M059J (cell line): ENCODE data around the gene MTMR11. TPM values are rescaled to one million over a fixed set of nuclear protein-coding genes. Genes with fewer than 3 reads are reported as not detected.
"Not testable (repeated sequence)": the region's sequence is repeated elsewhere in the genome, so short reads cannot be mapped to it uniquely, and the experiment has no call there.

ENCODE experiments used
- DNase-seq: peaks from one replicate; pipeline ENCODE4 v3.0.0-alpha.2; 2012; ENCODE audit warnings: low read depth
- total RNA-seq: library from RNA; depleted of rRNA; stranded (reverse); fragments of >200 nt; shearing (Covaris generic); gene quantifications from 2 replicates; pipeline ENCODE4 v1.2.3, GENCODE V29; 2014; rRNA removed

MTMR11 gene, protein sequence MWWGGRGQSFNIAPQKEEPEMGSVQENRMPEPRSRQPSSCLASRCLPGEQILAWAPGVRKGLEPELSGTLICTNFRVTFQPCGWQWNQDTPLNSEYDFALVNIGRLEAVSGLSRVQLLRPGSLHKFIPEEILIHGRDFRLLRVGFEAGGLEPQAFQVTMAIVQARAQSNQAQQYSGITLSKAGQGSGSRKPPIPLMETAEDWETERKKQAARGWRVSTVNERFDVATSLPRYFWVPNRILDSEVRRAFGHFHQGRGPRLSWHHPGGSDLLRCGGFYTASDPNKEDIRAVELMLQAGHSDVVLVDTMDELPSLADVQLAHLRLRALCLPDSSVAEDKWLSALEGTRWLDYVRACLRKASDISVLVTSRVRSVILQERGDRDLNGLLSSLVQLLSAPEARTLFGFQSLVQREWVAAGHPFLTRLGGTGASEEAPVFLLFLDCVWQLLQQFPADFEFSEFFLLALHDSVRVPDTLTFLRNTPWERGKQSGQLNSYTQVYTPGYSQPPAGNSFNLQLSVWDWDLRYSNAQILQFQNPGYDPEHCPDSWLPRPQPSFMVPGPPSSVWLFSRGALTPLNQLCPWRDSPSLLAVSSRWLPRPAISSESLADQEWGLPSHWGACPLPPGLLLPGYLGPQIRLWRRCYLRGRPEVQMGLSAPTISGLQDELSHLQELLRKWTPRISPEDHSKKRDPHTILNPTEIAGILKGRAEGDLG
- 6.1 and 8.3 TPM in 2 replicates for total RNA-seq

DNA sequence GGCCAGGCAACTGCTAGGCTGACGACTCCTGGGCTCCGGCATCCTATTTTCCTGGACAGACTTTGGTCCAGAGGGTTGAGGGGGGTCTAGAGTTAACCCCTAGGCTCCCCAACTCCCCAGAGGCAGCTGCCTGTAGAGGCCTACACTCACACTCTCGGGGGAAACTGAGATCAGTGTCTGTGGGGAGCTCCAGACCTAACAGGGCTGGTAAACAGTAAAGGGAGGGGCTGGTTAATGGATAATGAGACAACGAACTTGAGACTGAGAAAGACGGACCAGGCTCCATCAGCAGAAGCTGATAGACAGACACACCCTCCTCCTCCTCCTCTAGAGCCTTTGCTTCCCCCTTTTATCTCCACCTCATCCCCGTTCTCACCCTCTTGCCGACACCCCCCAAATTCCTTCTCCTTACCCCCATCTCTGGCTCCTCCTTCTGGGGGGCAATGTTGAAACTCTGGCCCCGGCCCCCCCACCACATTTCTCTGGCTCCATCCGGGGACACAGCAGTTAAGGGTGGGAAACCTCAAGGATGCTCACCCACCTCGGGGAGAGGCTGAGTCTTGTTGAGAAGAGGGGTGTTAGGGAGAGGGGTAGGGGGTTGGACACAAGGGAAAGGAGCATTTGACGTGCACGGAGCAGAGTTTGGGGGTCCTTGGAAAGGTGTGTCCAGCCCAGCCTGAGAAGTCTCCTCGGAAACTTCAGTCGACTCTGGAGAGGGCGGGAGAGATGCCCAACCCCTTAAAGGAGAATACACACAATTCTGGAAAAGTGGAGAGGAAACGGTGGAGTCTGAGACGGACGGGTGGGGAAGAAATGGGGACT is at the start of gene MTMR11:
Gene MTMR11, minus strand, starts transcription at position 710 of the 822 bp plus-strand sequence. Its CDS starts 232 bp downstream, at position 478.
- peak; percentile 66 for DNase-seq

GRCh38 chr1:149979972-149980540 is 43.4 kb upstream of the MTMR11 start:
- DNase-seq, result no peak

GRCh38 chr1:149979245-149979971 is 42.7 kb upstream of the MTMR11 start:
- DNase-seq, result no peak

DNA sequence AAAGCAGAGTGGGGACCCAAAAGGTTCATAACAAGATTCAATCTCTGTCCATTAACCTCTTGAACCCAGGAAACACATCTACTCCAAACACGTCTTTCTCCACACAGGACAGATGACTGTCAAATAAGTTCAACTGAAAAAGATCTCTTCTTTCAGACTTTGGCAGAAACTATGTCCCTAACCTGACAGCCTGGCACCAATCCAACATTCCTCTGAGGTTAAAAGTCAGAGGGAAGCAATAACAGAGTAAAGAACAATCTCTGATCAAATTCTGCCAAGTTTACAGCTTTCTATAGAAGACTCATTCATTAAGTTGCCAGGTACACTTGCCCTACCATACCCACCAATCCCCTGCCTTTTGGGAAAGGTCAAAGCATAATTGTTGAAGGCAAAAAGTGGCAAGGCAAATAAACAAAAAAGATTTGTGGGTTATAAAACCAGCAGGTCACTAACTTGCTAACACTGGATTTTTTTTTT is 41.9 kb upstream of the MTMR11 start:
- peak; percentile 74 for DNase-seq

DNA sequence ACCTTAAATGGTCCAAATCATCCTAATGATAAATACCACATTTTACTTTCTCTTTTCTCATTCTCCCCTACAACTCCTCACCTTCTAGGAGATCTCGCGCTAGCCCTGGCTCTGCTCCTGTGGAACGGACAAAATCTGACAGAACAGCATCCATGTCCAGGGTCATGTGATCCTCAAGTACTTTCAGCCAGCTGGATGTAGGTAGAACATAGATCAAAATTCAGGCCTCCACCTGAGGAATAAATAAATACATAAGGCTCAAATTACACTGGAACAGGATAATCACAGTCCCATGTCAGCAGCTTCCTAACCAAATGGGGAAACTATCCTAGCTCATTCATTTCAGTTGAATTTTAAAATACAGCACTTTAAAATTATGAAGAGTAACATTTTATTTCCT is 40.7 kb upstream of the MTMR11 start:
- no peak for DNase-seq

GRCh38 chr1:149972547-149972946 is 35.9 kb upstream of the MTMR11 start:
- DNase-seq, result no peak

DNA sequence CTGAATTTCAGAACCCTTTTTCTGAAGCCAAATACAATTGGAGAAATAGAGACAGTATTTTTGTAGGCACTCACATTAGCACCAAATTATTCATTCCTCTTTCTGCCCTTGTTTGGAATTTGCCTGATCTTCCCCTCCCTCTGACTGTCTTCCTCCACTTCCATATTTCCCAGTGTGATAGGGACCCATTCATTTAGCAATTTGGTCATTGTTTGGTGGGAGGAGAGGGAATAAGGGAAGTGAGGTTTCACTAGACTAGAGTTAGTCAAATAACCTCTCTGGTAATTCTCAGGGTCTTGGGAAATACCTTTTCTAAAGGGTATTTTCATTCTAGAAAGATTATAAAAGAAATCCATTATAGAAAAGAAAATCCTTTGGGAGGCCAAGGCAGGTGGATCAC is 31.0 kb upstream of the MTMR11 start:
- no peak for DNase-seq

- DNase-seq, result no peak
These were observed 30.4 kb upstream of the MTMR11 start for GRCh38 chr1:149967041-149967440.

GRCh38 chr1:149966405-149966804 is 29.7 kb upstream of the MTMR11 start:
- no peak for DNase-seq

- DNase-seq, result no peak
These were observed 28.8 kb upstream of the MTMR11 start for GRCh38 chr1:149965440-149965839.

DNA sequence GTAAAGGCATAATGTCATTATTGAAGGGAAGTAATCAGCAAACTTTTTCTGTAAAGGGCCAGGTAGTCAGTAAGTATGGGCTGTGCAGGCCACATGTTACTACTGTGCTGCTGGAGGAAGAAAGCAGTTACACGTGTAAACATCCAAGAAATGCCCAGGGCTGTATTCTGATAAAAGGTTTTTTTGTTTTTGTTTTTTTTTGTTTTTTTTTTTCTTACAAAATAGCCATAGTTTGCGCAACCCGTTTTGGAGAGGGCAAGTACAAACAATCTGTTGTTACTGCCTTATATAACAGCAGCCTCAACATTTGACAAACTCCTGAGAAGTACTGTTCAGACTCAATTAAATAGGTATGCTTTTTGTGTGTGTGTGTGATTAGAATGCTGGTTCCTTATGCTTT is 26.7 kb upstream of the MTMR11 start:
- peak; percentile 39 for DNase-seq

DNA sequence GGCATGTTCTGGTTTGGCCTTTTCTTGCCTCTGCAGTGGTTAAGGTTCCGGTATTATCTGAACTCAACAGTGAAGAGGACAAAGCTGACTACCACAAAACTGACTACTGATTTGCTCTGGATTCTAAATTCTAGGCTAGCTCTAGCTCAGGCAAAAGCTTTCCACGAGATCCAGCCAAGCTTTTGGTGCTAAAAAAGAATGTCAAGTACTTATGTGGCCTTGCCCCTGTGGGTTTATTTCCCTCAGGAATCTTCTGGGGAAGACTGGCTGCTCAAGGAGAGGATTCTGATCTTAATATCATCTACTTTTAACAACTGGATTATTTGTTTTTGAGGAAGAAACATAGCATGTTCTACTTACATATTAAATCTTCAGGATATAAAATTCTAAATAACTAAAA is 26.1 kb upstream of the MTMR11 start:
- DNase-seq, result peak; percentile 18

DNA sequence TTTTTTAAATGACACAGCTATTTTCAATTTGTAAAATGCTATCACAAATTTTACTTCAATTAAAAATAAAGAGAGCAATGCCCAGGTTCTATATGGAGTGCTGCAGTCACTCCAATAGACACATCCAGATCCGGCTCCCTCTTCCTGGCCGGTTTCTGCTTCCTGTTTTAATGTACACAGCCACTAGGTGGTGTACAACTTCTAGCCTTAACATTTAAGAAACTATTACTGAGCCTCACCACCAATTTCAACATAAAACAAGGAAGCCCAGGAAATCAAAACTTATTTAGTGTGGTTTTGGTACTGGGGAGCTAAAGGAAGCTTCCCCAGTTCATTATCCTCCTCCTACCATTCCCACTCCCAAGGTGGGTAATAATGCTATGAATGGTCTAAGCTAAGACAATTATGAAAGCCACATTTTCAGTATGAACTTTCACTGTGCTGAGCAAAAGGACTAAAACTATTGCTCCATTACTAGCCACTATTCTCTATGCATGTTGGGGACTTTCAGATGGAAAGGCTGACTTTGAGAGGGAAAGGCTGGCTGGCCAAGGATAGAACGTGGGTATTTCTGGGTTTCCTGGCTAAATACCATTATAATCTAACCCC is 25.5 kb upstream of the MTMR11 start:
- peak; percentile 82 for DNase-seq

DNA sequence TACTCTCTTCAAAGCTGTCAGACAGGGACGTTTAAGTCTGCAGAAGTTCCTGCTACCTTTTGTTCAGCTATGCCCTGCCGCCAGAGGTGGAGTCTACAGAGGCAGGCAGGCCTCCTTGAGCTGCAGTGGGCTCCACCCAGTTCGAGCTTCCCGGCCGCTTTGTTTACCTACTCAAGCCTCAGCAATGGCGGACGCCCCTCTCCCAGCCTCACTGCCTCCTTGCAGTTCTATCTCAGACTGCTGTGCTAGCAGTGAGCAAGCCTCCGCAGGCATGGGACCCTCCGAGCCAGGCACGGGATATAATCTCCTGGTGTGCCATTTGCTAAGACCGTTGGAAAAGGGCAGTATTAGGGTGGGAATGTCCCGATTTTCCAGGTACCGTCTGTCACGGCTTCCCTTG is 20.9 kb upstream of the MTMR11 start:
- not testable (repeated sequence) for DNase-seq

- DNase-seq, result no peak
These were observed 13.2 kb upstream of the MTMR11 start for GRCh38 chr1:149949911-149950310.

DNA sequence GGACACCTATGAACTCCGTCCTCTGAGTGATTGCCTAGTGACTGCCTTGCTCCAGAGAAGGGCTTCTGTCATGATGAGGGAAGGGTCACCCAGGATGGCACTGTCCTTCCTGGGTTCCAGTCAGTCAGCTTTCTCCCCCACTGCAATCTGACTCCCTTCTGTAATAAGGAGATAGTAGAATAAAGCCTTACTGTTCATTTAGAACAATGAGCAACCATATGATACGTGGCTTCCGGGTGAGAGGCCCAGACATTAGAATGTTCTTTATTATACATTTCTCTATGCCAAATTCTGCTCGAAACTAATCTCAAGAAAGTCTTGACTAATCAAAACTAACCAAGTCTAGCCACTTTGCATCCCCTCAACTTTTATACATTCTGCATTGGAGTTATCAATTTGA is 8.5 kb upstream of the MTMR11 start:
- no peak for DNase-seq

- DNase-seq, result no peak
These were observed 6.2 kb upstream of the MTMR11 start for GRCh38 chr1:149942885-149943284.

GRCh38 chr1:149942207-149942606 is 5.5 kb upstream of the MTMR11 start:
- DNase-seq, result no peak

DNA sequence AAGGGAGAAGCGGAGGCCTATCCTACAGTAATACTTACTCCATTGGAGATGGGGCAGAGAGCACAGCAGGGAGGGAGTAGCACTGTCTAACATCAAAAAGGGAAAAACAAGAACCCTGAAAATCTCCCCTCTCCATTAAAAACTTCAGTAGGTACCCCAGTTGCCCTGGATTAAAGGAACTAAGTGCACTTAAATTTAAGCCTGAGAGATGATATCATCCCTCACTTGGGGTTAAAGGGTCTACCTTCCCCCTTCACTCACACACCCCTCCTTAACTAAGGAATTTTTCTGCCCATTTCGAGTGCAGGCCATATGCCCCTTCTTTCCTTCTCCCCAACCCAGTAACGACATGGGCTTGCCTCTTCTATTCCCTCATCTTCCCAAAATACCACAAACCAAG is 3.7 kb upstream of the MTMR11 start:
- no peak for DNase-seq

DNA sequence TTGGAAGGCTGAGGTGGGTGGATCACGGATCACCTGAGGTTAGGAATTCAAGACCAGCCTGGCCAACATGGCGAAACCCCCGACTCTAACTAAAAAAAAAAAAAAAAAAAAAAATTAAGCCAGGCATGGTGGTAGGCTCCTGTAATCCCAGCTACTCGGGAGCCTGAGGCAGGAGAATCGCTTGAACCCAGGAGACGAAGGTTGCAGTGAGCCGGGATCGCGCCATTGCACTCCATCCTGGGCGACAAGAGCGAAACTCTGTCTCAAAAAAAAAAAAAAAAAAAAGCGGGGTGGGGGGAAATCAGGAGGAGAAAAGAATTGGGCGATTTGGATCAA is 2.0 kb upstream of the MTMR11 start:
- not testable (repeated sequence) for DNase-seq

DNA sequence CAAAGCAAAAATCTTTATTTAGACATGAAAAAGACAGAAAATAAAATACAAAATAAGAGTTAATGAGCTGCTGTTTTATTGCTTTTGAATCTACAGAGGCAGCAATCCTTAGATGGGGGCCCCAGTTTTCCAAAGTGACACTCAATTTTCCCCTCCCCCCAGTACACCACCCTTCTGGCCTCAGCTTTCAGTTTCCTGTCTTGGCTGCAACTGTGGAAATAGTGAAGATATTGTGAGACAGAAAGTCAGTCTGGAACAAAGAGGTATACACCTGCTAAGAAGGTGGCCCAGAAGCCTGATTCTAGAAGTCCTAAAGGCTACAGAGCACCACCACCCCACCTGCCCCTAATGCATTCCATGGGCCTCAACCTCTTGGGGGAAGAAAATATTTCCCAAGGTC is 1.1 kb upstream of the MTMR11 start:
- DNase-seq, result peak; percentile 53
